Stimulated activated CD8-positive, alpha-beta memory T cell treated with anti-CD3 and anti-CD28 coated beads, Interleukin-15, amount 100 ng/mL, for 24 hours (primary cell): ENCODE measurements around the gene GZMB.
"Not testable (repeated sequence)": the region's sequence is repeated elsewhere in the genome, so short reads cannot be mapped to it uniquely, and the experiment has no call there.

Experiments used
- DNase-seq: peaks from one replicate; pipeline ENCODE4 v3.0.0-alpha.2; 2020; ENCODE audit warnings: low read depth

The GZMB gene, protein sequence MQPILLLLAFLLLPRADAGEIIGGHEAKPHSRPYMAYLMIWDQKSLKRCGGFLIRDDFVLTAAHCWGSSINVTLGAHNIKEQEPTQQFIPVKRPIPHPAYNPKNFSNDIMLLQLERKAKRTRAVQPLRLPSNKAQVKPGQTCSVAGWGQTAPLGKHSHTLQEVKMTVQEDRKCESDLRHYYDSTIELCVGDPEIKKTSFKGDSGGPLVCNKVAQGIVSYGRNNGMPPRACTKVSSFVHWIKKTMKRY

DNA sequence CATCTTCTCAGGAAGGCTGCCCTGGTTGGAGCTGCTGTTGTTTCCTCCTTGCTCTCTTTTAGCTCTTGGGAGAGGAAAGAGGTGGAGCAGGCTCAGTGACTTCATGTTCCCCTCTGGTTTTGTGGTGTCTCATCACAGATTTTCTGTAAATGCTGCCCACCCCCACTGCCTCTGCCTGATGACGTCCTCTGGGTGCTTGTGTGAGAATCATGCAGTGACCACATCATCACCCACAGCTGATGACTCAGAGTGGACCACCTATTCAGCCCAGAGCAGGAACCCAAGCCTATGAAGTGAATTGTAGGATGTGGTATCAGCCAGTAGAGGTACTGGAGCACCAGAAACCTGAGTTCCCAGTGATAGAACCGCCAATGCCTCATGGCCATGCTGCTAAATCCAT lies at the start of gene GZMB:
TSS of gene GZMB (minus strand) at position 33 of the 400 bp plus-strand sequence. CDS start at position 3, 30 bp downstream.
- DNase-seq: peak; percentile 42

DNA sequence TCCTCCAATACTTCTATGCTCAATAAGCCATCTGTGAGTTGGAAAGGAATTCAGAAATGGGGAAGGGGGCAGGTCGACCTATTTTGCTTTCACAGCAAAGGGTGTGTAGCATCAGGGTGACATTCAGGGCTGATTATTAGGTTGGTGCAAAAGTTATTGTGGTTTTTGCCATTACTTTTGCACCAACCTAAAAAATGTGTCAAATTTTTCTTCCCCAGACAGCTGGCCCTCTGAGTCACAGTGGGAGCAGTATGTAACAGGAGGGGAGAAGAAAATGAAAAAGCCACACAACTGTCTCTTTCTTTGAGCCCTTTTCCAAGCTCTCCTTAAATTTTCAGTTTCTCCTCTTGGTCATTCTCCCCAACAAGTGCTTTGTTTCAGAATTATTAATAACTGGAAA lies 47.1 kb upstream of the GZMB start:
- DNase-seq: no peak

DNA sequence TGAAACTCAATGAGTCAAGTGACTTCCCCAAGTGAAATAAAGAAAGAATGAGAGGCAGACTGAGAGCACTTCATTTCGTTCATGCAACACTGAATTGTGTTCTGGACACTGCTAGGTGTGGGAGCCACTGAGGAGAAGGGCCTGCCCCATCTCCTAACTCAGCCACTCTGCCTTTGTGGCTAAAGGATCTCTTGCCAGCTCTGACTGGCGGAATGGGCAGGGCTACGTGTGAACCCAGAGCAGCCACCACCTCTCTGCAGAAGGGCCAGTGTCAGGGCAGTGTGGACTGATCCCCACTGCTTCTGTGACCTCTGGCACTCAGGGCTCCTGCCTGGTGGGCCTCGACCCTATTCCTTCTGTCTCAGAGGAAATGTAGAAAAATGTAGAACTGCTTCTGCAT lies 46.5 kb upstream of the GZMB start:
- no peak for DNase-seq

DNA sequence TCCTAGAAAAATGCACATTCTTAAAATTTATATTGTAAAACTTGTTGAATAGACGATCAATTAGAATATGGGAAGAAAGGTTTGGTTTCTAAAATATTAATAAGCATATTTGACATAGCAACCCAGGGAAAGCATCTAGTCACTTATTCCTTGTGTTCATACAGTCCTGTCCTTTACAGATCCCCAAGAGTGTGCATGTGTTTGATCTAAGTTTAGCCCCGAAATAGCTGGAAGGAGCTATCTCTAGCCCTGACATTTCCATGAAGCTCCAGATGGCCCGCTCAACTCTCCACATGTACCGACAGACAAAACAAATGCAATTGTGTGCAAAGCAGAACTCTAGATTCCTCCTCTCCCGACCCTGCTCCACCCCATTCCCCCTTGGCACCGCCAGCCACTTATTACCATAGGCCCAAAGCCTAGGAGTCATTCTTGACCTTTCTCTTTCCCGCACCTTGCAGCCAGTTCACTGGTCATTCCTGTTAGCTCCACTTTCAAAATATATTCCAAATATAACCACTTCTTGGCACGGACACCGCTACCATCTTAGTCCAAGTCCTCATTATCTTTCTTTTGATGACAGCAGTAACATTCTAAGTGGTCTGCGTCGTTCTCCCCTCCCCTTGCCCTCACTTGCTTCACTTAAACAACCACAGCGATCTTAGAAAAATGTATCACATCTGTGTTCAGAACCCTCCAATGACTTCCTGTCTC lies 45.4 kb upstream of the GZMB start:
- no peak for DNase-seq

DNA sequence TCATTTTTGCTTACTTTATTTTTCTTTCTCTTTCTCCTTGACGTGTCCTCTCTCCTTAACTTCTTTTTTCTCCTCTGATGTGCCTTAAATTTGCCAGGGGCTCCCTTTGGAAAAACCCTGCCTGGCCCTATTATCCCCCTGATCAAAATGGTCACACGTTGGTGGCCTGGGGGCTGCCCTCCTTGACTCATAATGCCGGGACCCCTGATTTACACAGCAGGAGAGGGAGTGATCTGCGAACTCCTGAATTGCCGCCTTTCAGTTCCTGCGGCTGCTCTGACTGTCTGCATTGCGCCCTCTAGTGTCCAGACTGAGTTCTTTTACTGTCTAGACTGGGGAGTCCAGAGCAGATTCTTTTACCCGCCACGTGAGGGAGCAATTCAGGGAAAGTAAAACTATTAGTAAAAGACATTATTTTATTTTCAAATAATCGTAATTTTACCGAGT lies 44.8 kb upstream of the GZMB start:
- DNase-seq: no peak

DNA sequence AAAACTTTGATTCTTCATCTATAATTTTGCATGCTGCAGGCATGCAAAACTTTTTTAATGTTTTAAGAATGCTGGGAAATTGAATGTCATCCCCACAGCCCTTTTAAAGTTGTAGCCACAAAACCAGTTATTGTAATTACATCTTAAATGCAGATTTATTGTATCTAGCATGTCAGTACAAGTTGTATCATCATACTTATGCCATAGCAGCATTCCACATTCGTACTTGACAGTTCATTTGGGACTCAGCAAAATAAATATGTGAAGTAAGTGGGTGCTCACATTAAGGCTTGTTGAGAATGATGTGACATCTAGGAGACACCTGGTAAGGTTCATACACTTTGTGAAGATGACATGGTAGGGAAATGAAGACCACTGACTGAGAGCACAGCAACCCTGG lies 44.0 kb upstream of the GZMB start:
- DNase-seq: no peak

DNA sequence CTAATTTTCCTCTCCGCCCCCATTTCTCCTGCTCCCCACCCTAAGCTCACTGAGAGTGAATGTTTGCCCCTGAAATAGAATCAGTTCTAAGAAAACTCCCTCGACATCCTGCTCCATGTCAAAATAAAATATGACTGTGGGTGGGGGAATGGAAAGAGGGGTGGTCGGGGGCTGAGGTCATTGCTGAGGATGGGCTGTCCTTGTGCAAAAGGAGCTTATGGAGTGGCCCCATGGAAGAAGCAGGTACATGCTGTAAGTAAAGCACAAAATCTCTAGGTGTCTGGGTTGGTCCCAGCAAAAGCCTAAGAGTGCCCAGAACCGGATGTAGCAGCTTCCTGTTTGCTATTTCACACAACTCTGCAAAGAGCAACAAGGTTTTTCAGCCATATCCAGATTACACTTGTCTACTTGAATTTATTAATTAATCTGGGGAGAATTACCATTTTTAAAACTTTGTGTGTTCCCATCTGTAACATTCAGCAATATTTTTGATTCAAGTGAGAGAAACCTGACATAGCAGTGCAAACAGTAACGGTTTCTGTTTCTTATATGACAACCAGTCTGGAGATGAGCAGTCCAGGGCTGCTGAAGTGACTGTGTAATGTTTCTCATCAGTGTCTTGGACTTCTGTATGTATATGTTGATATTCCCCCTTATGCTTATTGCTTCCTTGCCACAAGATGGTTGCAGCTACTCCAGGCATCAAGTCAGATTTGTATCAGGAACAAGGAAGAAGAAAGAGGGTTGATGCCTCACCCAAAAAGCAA lies 40.4 kb upstream of the GZMB start:
- no peak for DNase-seq

DNA sequence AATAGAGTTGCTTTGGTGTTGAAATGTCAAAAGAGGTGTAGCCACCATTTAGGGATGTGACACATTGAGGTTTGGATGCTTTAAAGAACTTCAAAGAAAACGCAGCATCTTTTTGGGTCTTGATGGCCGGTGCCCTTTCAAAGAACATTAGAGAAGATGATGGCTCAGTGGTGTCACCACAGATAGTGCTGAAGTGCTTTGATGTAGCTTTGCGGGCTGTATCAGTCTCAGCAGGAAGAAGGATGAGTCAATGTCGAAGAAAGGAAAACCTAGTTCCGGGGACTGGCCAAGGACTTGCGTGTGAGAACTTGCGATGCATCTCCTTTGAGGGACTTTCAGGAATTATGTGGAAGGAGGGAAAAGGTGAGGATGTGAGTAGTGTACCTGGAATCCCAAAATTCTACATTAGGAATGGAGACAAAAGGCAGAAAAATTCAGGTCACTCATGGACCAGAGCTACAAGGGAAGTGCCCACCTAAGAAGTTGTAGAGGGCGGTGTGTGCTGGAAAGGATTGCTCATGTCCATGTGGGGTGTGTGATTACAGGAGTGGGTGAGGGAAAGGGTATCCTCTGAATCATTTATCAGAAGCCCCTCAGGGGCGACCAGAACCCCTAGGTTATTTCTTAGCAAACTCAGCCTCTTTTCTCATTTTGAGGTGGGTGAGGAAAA lies 39.7 kb upstream of the GZMB start:
- no peak for DNase-seq

DNA sequence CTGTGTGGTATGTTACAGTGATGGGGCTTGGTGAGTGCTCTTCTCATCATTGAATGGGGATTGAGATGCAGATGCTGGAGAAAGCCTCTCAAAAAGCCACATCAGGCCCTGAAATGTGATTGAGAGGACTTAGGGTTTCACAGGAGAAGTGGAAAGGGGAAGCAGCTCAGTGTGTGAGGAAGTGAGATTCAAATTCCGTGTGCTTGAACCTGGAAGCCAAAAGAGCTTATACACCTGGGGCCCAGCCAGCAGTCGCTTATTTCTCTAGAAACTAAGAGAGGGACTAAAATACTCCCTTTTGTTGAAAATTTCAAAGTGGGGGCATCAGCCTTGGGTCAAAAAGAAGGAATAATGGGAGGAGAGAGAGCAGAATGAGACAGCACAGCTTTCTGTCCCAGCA lies 39.1 kb upstream of the GZMB start:
- no peak for DNase-seq

DNA sequence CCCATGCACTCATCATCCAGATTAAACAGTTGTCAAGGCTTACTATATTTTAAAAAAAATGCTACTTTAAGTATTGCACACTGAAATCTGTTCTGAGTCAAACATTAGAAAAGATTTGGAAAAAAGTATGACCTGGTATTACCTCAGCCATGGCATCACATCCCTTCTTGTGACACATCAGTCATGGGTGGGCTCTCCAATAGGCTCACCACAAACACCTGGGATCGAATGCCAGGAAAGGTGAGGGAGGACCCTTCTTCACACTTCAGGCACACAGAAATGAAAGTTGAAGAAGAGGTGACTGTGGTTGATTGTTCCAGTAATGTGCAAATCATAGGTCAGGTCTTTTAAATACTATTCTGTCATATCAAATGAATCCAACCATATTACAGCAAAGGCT lies 36.6 kb upstream of the GZMB start:
- no peak for DNase-seq

DNA sequence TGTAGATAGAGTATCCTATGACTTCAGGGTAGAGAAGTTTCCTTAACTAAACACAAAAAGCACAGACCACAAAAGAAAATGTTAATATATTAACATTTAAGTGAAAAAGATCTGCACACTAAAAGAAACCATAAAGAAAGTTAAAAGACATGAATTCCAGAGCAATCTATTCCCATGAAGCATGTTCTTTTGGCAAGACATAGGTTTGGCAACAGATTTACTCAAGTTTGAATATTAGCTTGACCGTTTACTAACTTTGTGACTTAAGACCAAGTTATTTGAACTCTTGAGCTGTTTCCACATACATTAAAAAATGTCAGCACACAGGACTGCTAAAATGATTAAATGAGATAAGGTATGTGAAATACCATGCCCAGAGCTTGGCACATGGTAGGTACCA lies 35.7 kb upstream of the GZMB start:
- no peak for DNase-seq

DNA sequence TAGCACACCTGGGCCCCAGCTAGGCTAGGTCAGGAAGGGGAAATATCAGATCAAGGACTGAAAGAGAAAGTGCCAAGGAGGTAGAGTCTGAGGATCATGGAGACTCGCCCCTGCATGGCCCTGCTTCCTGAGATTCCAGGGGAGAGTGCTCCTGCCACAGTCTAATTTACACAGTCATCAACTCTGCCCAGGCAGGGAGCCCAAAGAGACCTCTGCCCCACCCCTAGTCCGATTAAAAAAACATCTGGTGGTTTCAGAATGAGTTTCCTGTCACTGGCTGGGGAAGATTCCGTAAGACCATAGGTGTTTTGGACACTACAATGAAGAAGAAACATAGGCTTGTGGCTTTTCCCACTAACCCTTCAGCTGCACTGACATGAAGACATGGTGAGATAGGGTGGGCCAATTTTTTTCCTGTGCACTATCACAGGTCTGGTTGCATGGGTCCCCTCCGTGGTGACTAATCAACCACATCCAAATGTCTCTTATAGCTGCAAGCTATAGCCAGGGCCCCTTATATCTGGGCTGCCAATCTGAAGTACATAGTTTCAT lies 31.5 kb upstream of the GZMB start:
- no peak for DNase-seq

DNA sequence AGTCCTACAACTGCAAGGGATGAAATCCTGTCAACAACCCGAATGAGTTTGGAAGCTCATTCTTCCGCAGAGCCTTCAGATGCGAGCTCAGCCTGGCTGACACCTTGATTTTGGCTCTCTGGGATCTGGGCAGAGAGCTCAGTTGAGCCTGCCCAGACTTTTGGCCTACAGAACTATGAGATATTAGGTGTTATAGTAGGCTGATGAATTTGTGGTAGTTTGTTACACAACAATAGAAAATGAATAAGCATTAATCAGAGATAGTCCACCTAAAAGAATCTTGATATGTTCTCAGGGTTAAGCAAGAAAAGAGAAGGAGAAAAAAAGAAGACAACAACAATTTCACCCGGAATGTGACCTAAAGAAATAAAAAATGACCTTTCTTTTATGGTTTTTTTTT lies 30.4 kb upstream of the GZMB start:
- no peak for DNase-seq

DNA sequence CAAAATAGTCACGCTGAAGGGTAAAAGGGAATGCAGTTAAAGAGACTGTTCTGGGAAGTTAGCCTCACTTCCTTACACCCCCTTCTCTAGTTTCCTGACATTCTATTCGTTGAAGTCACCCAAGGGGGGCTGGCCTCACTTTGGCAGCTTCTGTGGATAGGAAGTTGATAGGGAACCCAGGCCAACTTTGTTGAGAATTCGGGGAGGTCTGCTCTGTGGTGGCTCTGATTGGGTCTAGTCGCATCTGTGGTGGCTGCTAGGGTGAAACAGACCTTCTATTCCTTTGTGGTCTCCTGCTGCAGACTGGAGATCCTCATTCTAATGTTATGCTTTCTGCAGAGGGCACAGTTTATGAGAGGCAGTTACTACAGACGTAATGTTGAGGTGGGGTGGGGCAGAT lies 28.8 kb upstream of the GZMB start:
- no peak for DNase-seq

DNA sequence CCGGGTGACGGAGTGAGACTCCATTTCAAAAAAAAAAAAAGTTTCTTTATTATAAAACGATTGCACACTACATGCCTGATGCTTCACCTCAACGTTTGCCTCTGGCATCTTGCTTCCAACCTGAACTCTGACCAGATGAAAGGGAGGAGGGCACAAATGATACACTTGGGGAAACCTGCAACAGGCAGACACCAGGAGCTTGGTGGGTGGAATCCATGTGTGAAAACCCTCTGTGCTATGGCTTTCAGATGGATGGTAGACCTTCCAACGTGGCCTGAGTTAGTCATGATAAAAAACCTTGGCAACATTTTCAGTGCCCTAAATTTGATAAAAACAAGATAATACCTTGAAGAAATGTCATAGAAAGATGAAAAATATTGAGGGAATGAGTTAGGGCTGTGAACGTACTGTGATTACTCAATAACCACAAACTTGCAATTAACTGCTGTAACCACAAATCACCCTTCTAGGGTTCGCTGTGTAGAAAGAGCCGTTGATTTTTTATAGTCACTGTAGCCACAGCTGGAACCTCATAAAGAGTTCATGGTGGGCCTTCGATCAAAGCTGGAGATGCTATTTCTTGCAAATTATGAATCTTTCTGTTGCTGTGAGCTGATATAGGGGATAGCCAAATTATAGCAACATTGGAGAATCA lies 26.1 kb upstream of the GZMB start:
- no peak for DNase-seq

DNA sequence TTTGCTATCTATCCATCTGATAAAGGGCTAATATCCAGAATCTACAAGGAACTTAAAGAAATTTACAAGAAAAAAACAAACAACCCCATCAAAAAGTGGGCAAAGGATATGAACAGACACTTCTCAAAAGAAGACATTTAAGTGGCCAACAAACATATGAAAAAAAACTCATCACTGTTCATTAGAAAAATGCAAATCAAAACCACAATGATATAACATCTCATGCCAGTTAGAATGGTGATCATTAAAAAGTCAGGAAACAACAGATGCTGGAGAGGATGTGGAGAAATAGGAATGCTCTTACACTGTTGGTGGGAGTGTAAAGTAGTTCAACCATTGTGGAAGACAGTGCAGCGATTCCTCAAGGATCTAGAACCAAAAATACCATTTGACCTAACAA lies 14.4 kb upstream of the GZMB start:
- DNase-seq: not testable (repeated sequence)

DNA sequence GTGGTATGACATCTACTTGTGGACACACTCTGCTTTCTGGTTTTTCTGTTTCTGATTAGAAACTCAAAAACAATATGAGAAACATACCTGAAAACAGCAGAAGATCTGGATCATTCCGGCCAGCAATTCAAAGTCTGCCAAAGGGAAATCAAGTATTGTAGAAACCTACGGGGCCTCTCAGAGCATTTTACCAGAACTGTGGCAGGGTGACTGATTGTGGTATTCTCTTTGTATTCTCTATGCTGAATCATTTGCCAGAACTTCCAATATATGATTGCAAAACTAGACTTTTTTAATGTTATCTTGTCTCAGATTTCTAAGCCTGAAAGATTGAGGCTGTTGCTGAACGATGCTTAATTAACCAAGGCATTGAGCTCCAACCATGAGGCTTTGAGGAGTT lies 5.9 kb upstream of the GZMB start:
- no peak for DNase-seq

DNA sequence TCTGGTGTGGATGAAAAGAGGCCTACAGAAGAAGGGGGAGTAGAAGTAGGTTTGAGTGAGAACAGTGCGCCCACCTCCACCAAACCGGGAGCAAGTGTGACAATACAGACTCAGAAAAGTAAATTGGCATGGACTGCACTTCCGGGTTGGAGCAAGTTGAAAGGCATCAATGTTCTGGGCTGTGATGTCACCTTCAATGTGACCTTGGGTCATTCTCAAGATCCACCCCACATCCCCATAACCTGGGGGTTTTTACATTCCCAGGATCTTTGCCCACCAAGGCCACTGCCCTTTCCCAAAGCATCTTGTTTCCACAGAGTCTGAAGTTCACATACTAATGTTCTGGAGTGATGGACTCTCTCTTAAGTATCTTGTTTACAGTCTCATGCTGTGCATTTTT lies 5.3 kb upstream of the GZMB start:
- DNase-seq: no peak

DNA sequence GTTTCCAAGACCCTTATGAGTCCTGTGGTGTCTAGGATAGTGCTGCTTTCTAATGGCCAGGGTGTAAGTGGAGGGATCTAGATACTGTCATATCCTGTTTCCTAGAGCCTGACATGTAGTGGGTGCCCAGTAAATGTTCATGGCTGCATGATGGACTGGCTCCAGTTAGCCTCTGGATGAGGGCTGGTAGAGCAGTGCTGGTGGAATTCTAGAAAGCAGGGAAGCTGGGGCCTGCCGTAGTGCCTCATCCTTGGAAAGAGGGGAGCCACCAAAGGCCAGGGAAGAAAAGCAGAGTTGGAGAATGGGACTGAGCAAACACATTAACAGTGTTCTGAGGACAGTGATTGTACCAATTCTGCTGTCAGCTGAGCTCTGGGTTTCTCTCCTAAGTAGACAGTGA lies 637 bp downstream of the GZMB start:
- DNase-seq: no peak

DNA sequence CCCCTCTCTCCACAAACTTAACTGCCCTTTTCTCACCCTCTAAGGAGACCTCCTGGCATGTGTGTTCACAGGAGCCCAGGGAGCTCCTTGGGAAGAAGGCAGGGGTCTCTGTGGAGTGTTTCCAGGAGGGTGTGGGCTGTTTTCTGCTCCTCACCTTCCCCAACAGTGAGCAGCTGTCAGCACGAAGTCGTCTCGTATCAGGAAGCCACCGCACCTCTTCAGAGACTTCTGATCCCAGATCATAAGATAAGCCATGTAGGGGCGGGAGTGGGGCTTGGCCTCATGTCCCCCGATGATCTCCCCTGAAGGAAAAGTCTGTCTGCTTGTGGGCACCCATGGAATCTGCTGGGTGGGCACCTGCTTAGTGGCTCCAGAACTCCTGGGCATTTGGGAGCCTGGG lies 1.2 kb downstream of the GZMB start:
- no peak for DNase-seq

DNA sequence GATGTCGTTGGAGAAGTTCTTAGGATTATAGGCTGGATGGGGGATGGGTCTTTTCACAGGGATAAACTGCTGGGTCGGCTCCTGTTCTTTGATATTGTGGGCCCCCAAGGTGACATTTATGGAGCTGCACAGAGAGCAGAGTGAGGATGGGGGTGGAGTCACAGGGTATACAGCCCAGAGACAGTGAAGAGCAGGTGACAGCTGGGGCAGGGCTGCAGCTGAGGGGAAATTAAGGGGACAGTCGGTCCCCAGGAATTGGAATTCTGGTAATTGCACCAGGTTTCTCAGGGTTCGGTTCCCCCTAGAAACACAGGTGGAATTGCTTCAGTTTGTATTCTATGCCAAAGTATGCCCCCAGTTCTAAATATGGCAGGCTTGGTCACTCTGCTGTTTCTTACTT lies 1.7 kb downstream of the GZMB start:
- no peak for DNase-seq
